NCI-H2196 (cell line): ENCODE measurements around the gene PEMT.

Experiments
- DNase-seq: peaks from one replicate; lab custom pipeline; 2025; ENCODE audit not compliant: unreplicated experiment; lab: John Stamatoyannopoulos, UW

PEMT gene

DNA sequence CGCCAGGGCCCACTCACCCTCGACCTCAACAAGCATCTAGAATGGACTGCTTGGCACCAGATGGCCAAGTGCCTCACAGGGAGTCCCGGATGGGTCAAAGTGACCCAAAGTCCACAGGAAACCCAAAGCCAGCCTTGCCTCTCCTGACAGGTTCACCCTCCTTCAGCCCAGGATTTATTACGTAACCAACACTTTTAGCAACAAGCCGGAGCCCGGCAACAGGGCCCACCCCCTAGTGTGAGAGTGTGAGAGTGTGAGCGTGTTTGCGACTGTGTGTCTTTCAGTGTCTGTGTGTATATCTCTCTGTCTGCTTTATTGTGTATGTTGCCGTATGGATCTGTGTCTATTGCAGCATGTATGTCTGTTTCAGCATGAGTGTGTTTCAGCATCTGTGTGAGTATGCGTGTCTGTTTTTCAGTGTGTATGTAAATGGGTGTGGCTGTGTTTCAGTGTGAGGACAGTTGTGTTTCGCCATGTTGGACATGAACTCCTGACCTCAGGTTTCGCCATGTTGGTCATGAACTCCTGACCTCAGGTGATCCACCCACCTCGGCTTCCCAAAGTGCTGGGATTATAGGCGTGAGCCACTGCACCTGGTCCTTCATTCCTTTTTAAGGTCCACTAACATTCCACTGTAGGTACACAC lies 13.7 kb upstream of the PEMT start:
- no peak for DNase-seq

DNA sequence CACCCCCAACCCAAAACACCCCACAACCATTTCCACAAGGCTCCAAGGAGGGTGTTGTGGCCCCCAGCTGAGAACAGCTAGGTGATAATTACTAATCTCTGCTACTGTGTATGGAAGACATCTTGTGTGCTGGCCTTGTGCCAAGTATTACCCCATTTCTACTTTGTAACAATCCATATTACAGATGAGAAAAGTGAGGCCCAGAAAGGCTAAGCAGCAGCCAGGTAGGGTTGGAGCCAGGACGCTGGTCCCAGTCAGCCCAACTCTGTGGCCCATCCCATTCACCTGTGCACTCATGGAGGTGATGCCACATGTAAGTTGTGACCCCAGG lies 12.4 kb upstream of the PEMT start:
- DNase-seq: no peak

DNA sequence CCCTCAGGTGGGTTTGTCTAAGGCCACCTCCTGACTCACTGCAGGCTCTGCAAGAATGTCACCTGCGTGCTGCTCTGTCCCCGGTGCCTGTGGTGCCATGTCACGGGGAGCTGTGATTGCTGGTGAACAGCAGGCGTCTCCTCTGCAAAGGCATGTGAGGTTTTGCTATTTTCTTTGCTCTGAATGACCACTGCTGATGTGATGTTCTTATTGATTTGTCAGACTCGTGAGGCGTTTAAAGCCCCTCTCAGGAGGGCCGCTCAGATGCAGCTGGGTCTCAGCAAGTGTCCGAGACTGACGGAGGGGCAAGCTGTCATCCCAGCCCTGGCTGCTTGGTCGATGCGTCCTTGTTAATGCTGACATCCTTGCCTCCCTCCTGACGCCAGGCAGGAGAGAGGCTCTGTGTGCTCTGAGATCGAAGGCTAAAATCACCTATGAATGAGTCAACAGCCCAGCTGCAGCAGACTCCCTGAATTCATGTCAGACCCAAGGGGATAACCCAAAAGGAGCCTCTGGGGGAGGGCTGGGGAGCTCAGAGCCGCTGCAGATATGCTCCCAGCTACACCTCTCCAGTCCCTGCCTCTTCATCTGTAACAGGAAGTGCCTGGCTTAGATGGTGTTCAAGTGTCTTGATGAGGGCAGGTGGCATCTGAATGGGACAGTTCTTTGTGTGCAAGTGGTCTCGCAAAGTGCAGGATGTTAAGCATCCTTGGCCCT lies 11.8 kb upstream of the PEMT start:
- DNase-seq: peak; percentile 3

DNA sequence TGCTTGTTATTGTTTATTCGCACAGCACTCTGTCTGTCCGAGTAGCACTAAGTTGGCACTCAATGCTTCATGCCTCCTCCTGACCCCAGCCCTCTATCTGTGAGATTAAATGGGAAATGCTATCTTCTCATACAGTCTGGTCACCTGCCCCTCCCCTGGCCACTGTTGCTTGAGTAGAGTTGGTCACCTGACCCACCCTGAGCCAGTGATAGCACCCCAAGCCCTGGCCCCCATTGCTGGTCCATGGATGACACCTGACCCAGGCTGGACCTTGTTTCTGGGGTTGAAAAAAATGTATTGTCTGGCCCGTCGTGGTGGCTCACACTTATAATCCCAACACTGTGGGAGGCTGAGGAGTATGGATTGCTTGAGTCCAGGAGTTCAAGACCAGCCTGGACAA lies 8.5 kb upstream of the PEMT start:
- no peak for DNase-seq

DNA sequence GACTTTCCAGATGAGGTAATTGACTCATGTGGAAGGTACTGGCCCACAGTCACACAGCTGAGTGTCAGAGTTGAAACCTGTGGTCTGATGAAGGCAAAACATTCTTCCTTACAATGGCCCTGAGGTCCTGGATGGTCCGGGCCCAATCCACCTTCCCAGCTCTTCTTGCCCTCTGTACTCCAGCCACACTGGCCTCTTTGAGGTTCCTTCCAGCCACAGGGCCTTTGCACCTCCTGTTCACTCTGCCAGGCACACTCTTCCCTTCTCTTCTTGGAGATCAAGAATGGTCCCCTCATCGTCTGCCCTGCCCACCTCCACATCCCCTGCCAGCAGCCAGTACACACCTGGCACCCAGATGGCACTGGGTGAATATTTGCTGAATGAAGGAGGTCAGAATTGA lies 6.5 kb upstream of the PEMT start:
- no peak for DNase-seq

DNA sequence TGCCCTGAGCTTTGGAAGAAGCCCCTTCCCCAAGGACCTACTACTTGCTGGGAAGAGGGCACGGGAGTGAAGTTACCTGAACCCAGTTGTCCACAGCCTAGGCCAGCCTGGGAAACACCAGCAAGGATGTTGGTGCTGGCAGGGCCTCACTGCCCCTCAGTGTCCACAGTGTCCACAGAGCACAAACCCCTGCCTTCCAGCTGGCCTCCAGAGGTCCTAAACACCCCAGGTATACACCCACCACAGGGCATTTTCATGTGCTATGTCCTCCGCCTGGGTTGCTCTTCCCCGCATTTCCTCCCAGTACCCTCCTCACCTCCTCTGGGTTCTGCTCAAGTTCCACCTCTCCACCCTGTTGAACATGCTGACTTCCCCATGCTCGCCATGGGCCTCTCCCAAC lies 4.2 kb upstream of the PEMT start:
- DNase-seq: no peak

DNA sequence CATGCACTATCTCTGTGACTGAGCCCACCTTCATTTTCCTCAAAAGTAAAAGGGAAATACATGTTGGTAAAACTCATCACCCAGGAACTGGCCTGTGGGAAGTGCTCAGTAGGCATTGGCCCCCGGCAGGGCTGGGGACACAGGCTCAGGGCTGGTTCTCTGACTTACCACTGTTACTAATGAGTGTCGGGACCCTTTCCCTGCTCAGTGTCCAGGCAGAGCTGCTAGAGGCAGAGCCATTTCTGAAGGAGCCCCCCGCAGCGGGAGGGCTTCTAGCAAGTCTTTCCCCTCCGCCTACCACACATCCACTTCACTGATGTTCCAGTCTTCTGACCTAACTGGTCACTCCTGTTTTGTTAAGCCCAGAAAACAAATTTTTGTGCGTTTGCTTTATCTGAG lies 1.7 kb upstream of the PEMT start:
- no peak for DNase-seq

DNA sequence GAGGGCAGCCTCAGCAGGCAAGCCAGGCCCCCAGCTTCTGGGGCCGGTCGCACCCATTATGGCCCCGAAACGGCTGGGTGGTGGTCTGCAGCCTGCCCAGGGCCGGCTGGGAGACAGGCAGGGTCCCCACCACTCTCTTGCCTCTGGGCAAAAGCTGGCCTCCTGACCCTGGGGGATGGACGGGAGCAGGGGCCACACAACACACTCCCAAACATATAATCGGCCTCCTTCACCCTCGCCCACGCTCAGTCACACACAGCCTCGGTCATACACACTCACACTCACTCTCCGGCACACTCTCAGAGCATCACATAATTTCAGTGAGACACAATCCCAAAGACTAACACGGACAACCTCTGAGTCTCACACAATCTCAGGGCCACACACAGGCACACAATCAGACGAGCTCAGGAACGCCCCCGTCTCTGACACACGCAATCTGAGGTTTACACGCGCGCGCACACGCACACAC lies 589 bp downstream of the PEMT start:
- no peak for DNase-seq

DNA sequence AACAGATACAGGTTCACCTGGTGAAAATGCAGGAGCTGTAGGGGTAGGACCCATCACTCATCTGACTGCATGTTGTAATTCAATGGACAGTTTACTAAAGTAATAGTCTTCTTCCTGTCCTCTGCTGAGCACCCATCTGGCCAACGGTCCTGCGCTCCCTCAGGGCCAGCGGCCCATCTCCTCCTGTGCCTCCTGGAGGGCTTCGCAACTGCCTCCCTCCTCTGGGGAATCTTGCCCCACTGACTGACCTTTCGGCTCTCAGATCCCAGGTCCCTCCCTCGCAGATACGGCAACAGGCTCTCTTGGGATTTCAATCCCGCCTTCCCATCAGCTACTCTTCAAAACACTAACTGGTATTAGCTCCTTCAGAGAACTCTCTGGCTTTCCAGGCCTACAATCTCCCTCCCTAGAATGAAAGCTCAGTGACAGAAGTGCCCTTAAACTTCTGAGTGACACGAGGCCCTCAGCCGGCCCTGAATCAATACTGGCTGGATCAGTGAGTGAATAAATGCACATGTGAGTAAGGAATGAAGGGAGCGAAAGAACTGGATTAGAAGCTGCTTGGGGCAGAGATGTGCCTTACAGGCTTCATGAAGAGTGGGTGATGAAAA lies 1.3 kb downstream of the PEMT start:
- no peak for DNase-seq

DNA sequence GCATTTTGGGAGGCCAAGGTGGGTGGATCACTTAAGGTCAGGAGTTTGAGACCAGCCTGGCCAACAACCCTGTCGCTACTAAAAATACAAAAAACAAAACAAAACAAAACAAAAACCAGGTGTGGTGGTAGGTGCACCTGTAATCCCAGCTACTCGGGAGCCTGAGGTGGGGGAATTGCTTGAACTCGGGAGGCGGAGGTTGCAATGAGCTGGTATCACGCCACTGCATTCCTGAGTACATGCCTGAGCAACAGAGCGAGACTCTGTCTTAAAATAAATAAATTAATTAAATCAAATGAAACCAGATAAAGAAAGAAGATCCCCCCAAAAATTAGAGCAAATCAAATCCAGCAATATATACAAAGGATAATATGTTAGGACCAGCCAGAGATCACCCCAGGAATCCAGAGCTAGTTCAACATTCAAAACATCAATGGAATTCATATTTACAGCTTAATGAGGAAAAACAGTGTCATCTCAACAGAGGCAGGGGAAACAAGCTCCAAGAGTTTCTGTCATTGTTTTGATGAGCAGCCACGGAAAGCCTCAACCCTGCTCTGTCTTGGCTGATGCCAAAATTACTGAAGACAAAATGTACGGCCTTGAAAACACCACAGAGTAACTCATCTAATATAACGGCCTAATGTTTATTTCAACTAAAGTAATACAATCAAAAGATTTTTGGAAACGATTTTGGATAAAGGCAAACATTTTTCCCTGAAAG lies 3.7 kb downstream of the PEMT start:
- DNase-seq: no peak

DNA sequence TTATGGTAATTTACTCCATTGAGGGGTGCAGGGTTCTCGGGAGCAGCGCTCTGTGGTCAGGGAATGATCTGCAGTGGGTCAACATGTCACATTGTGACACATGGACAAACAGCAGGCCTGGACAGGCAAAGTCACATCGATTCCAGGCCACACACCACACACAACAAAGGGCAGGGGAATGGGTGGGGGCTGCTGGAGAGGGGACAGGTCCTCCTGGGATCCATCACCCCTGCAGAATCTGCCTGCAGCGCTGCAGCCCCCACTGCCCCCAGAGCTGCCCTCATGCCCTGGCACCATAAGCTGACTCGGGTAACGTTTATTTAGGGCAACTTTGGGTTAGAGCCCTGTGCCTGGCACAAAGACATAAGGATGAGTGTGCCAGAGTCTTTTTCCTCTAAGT lies 9.1 kb downstream of the PEMT start:
- no peak for DNase-seq

DNA sequence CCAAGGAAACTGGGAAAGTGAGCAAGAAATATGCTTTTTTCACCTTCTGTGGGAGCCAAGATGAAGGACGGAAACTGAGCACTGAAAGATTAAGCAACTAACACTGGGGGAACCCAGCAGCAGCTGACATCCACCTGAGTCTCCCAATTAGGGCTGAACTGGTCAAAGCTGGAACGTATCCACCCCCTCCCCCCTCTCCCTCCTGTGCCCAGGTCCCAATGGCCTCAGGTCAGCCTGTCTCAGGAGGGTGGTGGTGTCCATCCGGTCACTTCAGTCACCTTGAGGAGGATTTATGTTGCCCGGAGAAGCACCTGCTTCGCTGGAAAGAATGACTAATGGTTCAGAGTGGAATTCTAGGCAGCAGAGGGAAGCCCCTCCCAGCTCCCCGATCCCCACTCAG lies 10.0 kb downstream of the PEMT start:
- DNase-seq: no peak

DNA sequence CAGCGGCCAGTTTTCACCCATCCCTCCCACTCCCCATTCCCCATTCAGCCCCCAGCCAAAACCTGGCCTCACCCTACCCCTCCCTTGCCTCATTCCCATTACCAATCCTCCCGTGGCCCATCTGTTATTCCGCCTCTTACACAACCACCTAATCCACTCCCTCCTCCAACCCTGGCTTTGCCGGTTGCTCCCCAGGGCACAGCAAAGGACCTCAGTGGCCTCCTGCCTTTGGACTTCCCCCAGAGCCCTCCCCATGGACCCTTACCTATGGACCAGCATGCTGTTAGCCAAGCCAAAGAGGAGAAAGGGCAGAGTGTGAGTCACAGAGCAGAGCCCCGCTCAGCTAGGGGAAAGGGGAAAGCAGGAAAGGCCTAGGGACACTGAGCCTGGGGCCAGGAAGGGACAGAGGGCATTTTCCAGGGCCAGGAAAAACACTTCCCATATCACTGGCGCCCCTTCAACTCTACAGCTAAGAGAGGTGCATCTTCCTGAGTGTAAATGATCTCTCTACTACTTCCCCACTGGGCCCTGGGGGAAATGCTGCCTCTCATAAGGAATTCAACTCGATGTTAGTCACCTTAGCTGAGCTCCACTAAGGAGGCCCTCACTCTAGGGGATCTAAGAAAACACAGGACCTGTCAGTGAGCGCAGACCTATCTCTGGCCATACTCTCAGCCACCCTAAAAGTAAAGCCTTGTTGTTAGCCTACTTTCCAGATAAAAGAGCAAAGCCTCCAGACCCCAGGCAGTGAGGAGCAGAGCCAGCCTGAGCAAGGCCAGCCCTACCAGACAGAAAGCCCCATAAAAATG lies 10.6 kb downstream of the PEMT start:
- no peak for DNase-seq

DNA sequence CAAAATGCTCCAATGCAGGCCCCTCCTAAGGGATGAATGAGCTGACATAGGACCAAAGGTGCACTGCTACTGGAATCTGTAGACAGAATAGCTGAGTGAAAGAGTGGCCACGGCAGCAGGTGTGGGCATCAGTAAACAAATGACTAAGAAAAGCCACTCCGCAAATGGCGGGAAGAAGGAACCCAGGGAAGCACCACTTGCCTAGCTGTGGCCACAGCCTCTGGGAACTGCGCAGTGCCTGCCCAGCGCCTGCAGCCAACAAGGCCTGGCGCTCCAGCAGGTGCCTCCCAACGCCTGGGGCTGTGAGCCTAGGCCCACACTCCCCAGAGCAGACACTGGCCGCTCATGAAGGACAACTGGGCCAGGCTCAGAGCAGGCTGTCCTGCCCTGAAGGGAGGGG lies 11.8 kb downstream of the PEMT start:
- DNase-seq: peak; percentile 17

DNA sequence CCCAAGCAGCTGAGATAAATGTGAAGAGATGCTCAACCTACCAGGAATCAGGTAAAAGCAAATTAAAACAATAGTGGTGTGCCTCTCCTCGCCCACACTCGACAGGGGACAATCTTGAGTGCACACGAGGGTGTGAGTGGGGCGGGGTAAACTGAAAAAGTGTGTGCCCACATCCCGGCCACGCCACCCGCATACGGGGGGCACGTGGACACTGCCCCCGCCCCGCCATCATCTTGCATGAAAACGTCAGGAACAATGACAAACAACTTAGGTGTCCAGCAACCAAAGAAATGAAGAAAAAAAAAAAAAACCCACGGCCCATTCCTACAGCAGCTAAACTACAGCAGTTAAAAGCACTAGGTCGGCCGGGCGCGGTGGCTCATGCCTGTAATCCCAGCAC lies 14.1 kb downstream of the PEMT start:
- no peak for DNase-seq

DNA sequence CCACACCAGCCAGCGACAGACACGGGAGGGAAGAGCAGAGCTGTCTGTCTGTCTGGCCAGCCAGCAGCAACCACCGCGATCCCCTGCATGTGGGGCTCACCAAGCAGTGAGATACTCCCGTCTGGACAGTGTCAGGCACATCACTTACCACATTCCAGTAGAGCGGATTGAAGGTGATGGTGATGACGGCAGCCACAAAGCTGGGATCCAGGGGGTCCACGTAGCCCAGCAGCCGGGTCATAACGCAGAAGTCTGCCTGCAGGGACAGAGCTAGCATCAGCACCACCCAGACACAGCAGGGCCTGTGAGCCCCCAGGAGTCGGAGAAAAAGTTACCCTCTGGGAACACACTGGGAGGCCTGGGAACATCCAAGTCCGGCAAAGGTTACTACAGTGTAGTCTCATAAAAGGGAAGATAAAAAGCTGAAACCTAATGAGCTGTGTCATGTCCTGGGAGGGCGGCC lies 14.7 kb downstream of the PEMT start:
- no peak for DNase-seq

DNA sequence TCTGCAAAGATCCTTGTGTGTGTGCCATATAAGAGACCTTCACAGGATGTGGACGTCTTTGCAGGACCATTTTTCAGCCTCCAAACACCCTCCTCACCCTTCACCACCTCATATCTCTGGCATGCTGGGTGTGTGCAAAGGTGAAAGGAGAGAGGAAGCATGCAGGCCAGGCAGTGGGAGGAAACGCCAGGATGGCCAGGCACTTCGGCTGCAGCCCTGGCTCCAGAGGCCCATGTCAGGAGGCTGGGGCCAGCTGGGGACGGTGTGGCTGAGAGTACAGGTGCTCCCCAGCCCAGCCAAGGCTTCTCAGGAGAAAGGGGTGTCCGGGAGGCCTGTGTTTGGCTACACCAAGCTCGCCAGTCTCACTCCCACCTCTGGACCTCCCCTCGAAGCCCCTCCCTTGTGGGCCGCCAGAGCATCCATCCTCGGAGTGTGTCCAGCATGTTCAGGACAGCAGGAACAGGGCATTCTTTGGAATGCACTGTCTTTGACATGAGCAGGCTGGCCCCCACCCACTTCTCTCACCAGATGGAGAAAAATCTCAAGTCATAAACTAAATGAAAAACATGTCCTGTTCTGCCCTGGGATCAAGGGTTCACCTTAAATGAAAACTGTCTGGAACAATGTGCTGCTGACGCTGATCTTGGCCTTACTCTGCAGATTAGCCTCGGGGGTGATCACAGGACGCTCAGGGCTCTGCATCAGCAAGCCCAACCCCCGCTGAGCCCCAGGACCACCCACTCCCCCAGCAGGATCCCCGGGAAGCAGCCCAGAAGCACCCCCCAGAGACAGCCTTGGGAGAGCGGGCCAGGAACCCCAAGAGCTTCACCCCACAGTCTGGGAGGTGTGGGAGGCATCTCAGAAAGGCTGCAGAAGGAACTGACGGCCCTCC lies 15.9 kb downstream of the PEMT start:
- DNase-seq: no peak

DNA sequence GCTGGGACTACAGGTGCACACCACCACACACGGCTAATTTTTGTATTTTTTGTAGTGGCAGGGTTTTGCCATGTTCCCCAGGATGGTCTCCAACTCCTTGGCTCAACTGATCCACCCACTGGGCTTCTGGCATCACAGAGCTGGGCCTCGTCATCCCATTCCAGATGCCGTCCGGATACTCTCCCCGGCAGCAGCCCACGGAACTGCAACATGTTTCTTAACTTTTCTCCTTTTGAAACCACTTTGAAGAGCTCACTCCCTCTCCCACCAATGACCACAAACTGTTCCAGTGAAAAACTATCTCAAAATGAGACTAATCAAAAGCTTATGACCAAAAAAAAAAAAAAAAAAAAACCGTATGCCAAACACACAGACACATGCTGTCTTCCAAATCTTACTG lies 17.6 kb downstream of the PEMT start:
- DNase-seq: no peak

DNA sequence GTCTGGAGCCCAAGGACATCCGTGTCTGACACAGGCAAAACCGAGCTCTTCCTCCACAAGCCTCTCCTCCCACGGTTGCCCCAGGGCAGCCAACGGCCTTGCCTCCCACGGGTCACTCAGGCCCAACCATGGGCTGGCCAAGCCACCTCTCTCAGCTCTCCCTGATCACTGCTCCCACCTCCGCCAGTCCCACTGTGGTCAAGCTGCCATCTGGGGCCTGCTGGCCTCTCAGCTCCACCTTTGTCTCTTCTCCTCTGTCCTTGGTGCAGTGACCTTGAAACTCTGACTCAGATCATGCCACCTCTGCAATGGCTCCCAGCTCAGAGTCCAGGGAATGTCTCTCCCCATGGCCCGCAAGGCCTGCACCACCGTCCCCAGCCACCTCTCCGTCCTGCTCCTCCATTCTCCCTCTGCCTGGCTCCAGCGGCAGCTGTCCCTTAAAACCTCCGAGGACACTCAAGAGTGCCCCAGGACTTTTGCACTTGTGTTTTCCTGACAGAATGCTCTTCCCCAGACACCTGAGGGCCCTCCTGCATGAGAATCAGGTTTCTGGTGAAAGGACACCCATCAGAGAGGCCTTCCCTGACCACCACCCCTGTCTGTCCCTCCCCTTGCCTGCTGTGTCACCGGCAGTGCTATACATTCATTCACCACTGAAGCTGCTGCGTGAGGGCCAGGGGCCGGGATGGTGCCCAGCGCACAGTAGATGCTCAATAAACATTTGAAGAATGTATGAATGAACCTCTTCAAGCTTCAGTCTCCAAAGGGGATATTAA lies 19.3 kb downstream of the PEMT start:
- no peak for DNase-seq
